K562 (cell line): Measurements from ENCODE around the gene KCNA2.

Experiments
- EGR1 ChIP-seq: fragments of 450-650 bp; conservative IDR thresholded peaks from 2 replicates; pipeline ENCODE4 v1.6.1; 2017; ENCODE audit warnings: mild to moderate bottlenecking
- ETV5 ChIP-seq: sonication (generic); formaldehyde crosslinking; IDR thresholded peaks from 2 replicates; pipeline ENCODE4 v1.4.0; 2020; ENCODE audit warnings: low read depth, mild to moderate bottlenecking, missing genetic modification reagents
- FOXA1 ChIP-seq: fragments of 450-650 bp; IDR thresholded peaks from 2 replicates; pipeline ENCODE4 v1.6.1; 2016; ENCODE audit warnings: mild to moderate bottlenecking, borderline replicate concordance
- GTF2B ChIP-seq: IDR thresholded peaks from 2 replicates; pipeline ENCODE4 v1.6.1; 2011; ENCODE audit not compliant: insufficient read length; ENCODE audit errors: extremely low read depth
- HNRNPH1 ChIP-seq: fragments of 200-400 bp; formaldehyde crosslinking; optimal IDR thresholded peaks from 2 replicates; pipeline ENCODE3; 2017; ENCODE audit warnings: low read depth, mild to moderate bottlenecking, low read length, moderate library complexity
- POLR2AphosphoS5 ChIP-seq: IDR thresholded peaks from 2 replicates; pipeline ENCODE4 v1.6.1; 2011; ENCODE audit warnings: mild to moderate bottlenecking, low read depth, low read length, moderate library complexity; ENCODE audit not compliant: control insufficient read depth, insufficient read depth
- RBM14 ChIP-seq: fragments of 200-400 bp; formaldehyde crosslinking; IDR thresholded peaks from 2 replicates; pipeline ENCODE4 v1.6.1; 2018; ENCODE audit warnings: low read depth, mild to moderate bottlenecking, low read length, moderate library complexity, borderline replicate concordance; ENCODE audit not compliant: insufficient read depth
- ZNF274 ChIP-seq: IDR thresholded peaks from 2 replicates; pipeline ENCODE4 v1.6.1; 2011; ENCODE audit warnings: low read depth, mild to moderate bottlenecking, low read length, moderate library complexity, borderline replicate concordance
- TF ChIP-seq, protein P1 (sequence below): fragments of 450-650 bp; IDR thresholded peaks from 2 replicates; pipeline ENCODE4 v1.6.1; 2018; ENCODE audit not compliant: partially characterized antibody

DNA sequence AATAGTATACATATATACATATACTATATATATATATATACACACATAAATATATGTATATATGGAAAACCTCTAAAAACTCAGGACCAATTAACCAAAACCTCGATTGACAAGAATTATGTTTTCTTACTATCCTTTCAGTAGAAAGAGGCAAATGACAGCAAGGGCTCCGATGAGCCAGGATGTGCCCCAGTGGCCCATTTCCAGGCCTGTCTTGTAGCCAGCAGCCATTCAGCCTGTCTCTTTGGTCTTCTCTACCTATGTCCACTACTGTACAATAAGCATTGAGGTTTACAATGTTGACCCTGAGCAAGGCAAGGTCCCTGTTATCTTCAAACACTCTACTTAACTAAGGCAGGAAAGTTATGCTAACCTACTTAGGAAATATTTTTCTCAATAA, 9.8 kb downstream of the KCNA2 start:
- TF ChIP-seq ZNF274 = no peak
- no peak for TF ChIP-seq HNRNPH1
- TF ChIP-seq POLR2AphosphoS5 = no peak
- no peak for TF ChIP-seq ETV5
- TF ChIP-seq FOXA1 = no peak
- no peak for TF ChIP-seq EGR1
- TF ChIP-seq, protein P1, sequence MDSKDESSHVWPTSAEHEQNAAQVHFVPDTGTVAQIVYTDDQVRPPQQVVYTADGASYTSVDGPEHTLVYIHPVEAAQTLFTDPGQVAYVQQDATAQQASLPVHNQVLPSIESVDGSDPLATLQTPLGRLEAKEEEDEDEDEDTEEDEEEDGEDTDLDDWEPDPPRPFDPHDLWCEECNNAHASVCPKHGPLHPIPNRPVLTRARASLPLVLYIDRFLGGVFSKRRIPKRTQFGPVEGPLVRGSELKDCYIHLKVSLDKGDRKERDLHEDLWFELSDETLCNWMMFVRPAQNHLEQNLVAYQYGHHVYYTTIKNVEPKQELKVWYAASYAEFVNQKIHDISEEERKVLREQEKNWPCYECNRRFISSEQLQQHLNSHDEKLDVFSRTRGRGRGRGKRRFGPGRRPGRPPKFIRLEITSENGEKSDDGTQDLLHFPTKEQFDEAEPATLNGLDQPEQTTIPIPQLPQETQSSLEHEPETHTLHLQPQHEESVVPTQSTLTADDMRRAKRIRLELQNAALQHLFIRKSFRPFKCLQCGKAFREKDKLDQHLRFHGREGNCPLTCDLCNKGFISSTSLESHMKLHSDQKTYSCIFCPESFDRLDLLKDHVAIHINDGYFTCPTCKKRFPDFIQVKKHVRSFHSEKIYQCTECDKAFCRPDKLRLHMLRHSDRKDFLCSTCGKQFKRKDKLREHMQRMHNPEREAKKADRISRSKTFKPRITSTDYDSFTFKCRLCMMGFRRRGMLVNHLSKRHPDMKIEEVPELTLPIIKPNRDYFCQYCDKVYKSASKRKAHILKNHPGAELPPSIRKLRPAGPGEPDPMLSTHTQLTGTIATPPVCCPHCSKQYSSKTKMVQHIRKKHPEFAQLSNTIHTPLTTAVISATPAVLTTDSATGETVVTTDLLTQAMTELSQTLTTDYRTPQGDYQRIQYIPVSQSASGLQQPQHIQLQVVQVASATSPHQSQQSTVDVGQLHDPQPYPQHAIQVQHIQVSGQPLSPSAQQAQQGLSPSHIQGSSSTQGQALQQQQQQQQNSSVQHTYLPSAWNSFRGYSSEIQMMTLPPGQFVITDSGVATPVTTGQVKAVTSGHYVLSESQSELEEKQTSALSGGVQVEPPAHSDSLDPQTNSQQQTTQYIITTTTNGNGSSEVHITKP = no peak
- TF ChIP-seq RBM14 = no peak
- TF ChIP-seq GTF2B = no peak
